WTC11 (cell line): Measurements from ENCODE around the gene MSX1. TPM values are rescaled to one million over a fixed set of nuclear protein-coding genes. Genes with fewer than 3 reads are reported as not detected.

Source experiments
- ATAC-seq: fragments of 200-7000 bp; cut with Tn5 transposase; 2 replicates; pipeline ENCODE4 v1.10.0; 2021; ENCODE audit warnings: mild to moderate bottlenecking, moderate library complexity
- CTCF ChIA-PET: fragments of 300-600 bp; sonication (Branson Sonifier 250); formaldehyde crosslinking; loops from one replicate; lab custom pipeline; 2021; ENCODE audit warnings: antibody characterized with exemption; lab: Charles Lee
- POLR2A ChIA-PET: fragments of 350-600 bp; sonication (Branson Sonifier 250); formaldehyde crosslinking; loops from one replicate; lab custom pipeline; 2021; ENCODE audit warnings: antibody characterized with exemption; lab: Charles Lee
- DNase-seq: peaks from one replicate; pipeline ENCODE4 v3.0.0; 2021; ENCODE audit warnings: low spot score
- H3K27ac Mint-ChIP-seq: 2 replicates; pipeline ENCODE4 v1.8.0; 2021; ENCODE audit warnings: mixed read lengths
- H3K27me3 Mint-ChIP-seq: 2 replicates; pipeline ENCODE4 v1.8.0; 2021; ENCODE audit warnings: low read depth, mild to moderate bottlenecking, moderate library complexity, mixed read lengths
- H3K36me3 Mint-ChIP-seq: 2 replicates; pipeline ENCODE4 v1.8.0; 2021; ENCODE audit warnings: mixed read lengths
- H3K4me1 Mint-ChIP-seq: 2 replicates; pipeline ENCODE4 v1.8.0; 2022; ENCODE audit warnings: mixed read lengths
- H3K4me3 Mint-ChIP-seq: 2 replicates; pipeline ENCODE4 v1.8.0; 2021; ENCODE audit warnings: mild to moderate bottlenecking, moderate library complexity, mixed read lengths
- H3K9me3 Mint-ChIP-seq: 2 replicates; pipeline ENCODE4 v1.8.0; 2021; ENCODE audit warnings: mixed read lengths
- NFE2L1 ChIP-seq: sonication (generic); formaldehyde crosslinking; IDR thresholded peaks from 2 replicates; pipeline ENCODE4 v1.8.1; 2023; ENCODE audit warnings: missing genetic modification reagents
- TEAD1 ChIP-seq: sonication (generic); formaldehyde crosslinking; IDR thresholded peaks from 2 replicates; pipeline ENCODE4 v1.8.0; 2022; ENCODE audit warnings: mild to moderate bottlenecking, missing genetic modification reagents
- TP53 ChIP-seq: sonication (generic); formaldehyde crosslinking; IDR thresholded peaks from 2 replicates; pipeline ENCODE4 v1.8.1; 2023; ENCODE audit warnings: mild to moderate bottlenecking, missing genetic modification reagents
- USF2 ChIP-seq: sonication (generic); formaldehyde crosslinking; IDR thresholded peaks from 2 replicates; pipeline ENCODE4 v1.8.1; 2023; ENCODE audit warnings: mild to moderate bottlenecking, missing genetic modification reagents, moderate library complexity
- total RNA-seq: library from RNA; stranded (reverse); gene quantifications from 3 replicates; pipeline ENCODE4 v1.2.3, GENCODE V29; 2021
- TF ChIP-seq, protein P1 (sequence below): sonication (generic); formaldehyde crosslinking; IDR thresholded peaks from 2 replicates; pipeline ENCODE4 v1.8.1; 2023; ENCODE audit warnings: mild to moderate bottlenecking, missing genetic modification reagents
- TF ChIP-seq, protein P2 (sequence below): sonication (generic); formaldehyde crosslinking; IDR thresholded peaks from 2 replicates; pipeline ENCODE4 v1.8.0; 2022; ENCODE audit warnings: mild to moderate bottlenecking, missing genetic modification reagents
- TF ChIP-seq, protein P3 (sequence below): sonication (generic); formaldehyde crosslinking; IDR thresholded peaks from 2 replicates; pipeline ENCODE4 v1.8.1; 2022; ENCODE audit warnings: mild to moderate bottlenecking, missing genetic modification reagents, moderate library complexity, borderline replicate concordance
- TF ChIP-seq, protein P4 (sequence below): sonication (generic); formaldehyde crosslinking; IDR thresholded peaks from 2 replicates; pipeline ENCODE4 v1.8.1; 2022; ENCODE audit warnings: missing genetic modification reagents, borderline replicate concordance
- TF ChIP-seq, protein P5 (sequence below): fragments of 250-450 bp; sonication (Bioruptor Pico); IDR thresholded peaks from 2 replicates; pipeline ENCODE4 v1.8.0; 2021; ENCODE audit warnings: mild to moderate bottlenecking

Gene MSX1
- total RNA-seq, 1 experiment from 2014 or later = 0.28 TPM

- TF ChIP-seq, protein P1, sequence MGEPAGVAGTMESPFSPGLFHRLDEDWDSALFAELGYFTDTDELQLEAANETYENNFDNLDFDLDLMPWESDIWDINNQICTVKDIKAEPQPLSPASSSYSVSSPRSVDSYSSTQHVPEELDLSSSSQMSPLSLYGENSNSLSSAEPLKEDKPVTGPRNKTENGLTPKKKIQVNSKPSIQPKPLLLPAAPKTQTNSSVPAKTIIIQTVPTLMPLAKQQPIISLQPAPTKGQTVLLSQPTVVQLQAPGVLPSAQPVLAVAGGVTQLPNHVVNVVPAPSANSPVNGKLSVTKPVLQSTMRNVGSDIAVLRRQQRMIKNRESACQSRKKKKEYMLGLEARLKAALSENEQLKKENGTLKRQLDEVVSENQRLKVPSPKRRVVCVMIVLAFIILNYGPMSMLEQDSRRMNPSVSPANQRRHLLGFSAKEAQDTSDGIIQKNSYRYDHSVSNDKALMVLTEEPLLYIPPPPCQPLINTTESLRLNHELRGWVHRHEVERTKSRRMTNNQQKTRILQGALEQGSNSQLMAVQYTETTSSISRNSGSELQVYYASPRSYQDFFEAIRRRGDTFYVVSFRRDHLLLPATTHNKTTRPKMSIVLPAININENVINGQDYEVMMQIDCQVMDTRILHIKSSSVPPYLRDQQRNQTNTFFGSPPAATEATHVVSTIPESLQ = no peak
- TF ChIP-seq, protein P2, sequence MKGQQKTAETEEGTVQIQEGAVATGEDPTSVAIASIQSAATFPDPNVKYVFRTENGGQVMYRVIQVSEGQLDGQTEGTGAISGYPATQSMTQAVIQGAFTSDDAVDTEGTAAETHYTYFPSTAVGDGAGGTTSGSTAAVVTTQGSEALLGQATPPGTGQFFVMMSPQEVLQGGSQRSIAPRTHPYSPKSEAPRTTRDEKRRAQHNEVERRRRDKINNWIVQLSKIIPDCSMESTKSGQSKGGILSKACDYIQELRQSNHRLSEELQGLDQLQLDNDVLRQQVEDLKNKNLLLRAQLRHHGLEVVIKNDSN (CRISPR knock-in tag) = no peak
- no peak for TF ChIP-seq TP53 (CRISPR knock-in tag)
- TF ChIP-seq USF2 (CRISPR knock-in tag) = no peak
- no peak for TF ChIP-seq TEAD1 (CRISPR knock-in tag)
- TF ChIP-seq, protein P3, sequence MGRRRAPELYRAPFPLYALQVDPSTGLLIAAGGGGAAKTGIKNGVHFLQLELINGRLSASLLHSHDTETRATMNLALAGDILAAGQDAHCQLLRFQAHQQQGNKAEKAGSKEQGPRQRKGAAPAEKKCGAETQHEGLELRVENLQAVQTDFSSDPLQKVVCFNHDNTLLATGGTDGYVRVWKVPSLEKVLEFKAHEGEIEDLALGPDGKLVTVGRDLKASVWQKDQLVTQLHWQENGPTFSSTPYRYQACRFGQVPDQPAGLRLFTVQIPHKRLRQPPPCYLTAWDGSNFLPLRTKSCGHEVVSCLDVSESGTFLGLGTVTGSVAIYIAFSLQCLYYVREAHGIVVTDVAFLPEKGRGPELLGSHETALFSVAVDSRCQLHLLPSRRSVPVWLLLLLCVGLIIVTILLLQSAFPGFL (CRISPR knock-in tag) = no peak
Observed at GRCh38 chr4:4856071-4857000, 3.1 kb upstream of the MSX1 start (continued).

DNA sequence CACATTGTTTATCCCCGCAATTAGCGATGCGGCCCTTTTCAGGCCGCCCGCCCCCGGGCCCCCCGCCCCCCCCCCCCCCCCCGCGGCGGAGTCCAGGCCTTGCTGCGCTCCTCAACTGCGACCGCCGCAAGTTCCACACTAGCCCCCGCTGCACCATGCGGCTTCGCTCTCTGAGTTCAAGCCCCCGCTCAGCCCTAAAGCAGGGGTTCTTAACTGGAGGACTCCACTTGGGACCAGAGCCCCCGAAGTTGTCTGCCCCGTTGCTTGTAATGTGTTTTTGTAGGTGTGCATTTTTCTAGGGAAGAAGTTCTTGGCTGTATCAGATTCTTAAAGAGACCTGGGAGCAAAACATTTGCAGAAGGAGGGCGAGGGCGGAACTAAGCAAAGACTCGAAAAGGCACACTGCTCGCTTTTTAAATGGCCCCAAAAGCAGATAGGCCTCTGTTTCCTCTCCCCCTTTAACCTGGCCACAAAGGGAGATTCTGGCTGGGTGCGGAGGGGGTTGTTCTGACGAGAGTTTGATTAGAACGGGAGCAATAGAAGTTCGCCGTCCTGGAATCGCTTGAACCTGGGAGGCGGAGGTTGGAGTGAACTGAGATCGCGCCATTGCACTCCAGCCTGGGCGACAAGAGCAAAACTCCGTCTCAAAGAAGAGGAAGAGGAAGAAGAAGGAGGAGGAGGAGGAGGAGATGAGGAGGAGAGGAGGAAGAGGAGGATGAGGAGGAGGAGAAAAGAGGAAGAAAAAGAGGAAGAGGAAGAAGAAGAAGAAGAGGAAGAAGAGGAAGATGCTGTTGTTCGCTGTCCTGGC, 2.3 kb upstream of the MSX1 start:
- Mint-ChIP-seq H3K9me3 (no peaks in the 10 kb centered on the region), H3K4me1 (peaks cover 60% of the 10 kb centered on the region), H3K27ac (no peak overlapping the region), H3K4me3 (peak overlapping the region; percentile 20; the same call in 1 of the 2 replicates), H3K36me3 (no peaks in the 10 kb centered on the region), H3K27me3 (peaks cover 71% of the 10 kb centered on the region)
- no peak for TF ChIP-seq NFE2L1 (CRISPR knock-in tag)
- TF ChIP-seq, protein P4, sequence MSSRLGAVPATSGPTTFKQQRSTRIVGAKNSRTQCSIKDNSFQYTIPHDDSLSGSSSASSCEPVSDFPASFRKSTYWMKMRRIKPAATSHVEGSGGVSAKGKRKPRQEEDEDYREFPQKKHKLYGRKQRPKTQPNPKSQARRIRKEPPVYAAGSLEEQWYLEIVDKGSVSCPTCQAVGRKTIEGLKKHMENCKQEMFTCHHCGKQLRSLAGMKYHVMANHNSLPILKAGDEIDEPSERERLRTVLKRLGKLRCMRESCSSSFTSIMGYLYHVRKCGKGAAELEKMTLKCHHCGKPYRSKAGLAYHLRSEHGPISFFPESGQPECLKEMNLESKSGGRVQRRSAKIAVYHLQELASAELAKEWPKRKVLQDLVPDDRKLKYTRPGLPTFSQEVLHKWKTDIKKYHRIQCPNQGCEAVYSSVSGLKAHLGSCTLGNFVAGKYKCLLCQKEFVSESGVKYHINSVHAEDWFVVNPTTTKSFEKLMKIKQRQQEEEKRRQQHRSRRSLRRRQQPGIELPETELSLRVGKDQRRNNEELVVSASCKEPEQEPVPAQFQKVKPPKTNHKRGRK (CRISPR knock-in tag) = peak; percentile 82; the same call in 1 of the 2 replicates
- DNase-seq (no peak), ATAC-seq (no peak)
- POLR2A ChIA-PET = no interaction called here
- CTCF ChIA-PET = interaction anchor here (1.7 kb wide), 1 partner anchor 10 kb away, joined by 6 read pairs; no protein-coding TSS in a partner anchor

- H3K4me1 Mint-ChIP-seq = peaks cover 60% of the 10 kb centered on the region
- peak overlapping the region; percentile 43 for H3K4me3 Mint-ChIP-seq
- no peak overlapping the region for H3K27ac Mint-ChIP-seq
Observed at GRCh38 chr4:4857809-4858508, 1.5 kb upstream of the MSX1 start.

More at GRCh38 chr4:4857809-4858508, 1.5 kb upstream of the MSX1 start:
- no peaks in the 10 kb centered on the region for H3K9me3 Mint-ChIP-seq
- no peak for ATAC-seq
- ChIA-PET CTCF (interaction anchor here (1.7 kb wide), 1 partner anchor 9 kb away, joined by 6 read pairs; no protein-coding TSS in a partner anchor), POLR2A (no interaction called here)
- peaks cover 63% of the 10 kb centered on the region for H3K27me3 Mint-ChIP-seq
- no peak for DNase-seq
- H3K36me3 Mint-ChIP-seq = peaks cover 2% of the 10 kb centered on the region; the same call in 1 of the 2 replicates
- TF ChIP-seq, protein P4 (CRISPR knock-in tag) = 0 out of 2 replicates have a peak, but pooled peaks have one; percentile 76
- TF ChIP-seq, protein P5, sequence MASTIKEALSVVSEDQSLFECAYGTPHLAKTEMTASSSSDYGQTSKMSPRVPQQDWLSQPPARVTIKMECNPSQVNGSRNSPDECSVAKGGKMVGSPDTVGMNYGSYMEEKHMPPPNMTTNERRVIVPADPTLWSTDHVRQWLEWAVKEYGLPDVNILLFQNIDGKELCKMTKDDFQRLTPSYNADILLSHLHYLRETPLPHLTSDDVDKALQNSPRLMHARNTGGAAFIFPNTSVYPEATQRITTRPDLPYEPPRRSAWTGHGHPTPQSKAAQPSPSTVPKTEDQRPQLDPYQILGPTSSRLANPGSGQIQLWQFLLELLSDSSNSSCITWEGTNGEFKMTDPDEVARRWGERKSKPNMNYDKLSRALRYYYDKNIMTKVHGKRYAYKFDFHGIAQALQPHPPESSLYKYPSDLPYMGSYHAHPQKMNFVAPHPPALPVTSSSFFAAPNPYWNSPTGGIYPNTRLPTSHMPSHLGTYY = no peak
